GM18508 (cell line): ENCODE results near the gene CFAP73.
A peak's percentile ranks its signal among the peaks of the same experiment; 100 is the strongest.
"Not testable (repeated sequence)": the region's sequence is repeated elsewhere in the genome, so short reads cannot be mapped to it uniquely, and the experiment has no call there.

Source experiments
- ATAC-seq: cut with Tn5 transposase; IDR thresholded peaks from one replicate; pipeline ENCODE4 v1.9.1; 2021; ENCODE audit warnings: moderate number of reproducible peaks; ENCODE audit not compliant: insufficient read depth, unreplicated experiment

The CFAP73 gene

DNA sequence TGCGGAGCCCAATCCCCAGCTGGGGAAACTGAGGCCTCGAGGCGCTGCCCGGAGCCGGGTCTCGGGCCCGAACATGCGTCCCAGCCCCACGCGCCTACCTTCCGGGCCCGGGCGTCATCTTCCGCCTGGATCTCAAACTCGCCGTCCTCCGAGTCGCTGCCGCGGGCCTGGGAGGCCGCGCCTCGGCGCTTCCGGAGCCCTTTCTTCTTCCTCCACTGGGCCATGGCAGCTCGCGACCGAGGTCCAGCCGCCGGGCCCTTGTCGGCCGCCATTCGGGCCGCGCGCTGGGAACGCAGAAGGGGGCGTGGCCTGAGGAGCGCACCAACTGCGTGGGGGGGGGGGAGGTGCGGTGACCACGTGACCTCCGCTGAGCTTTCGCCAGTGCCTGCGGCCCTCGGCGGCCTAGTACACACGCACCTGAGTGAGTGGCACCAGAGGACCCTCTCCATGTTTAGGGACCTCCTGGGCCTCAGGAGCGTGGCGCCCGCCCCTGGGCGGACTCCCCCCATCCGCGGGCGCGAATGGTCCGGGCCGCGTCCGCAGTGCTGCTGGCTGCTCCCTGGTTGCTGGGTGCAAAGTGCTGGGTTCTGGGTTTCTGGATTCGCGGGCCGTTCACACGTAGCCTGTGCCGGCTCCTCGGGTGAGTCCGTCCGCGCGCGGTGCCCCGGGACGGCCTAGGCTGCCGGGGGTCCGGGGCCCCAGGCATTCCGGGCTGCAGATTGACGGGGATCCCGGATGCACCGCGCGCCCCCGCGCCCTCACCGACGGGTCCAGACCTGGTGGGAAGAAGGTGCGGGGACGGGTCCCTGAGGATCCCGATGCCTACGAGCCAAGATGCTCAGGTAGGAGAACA is 35.9 kb downstream of the CFAP73 start, which contains the start of the genes DDX54 and RITA1:
Gene DDX54 (minus strand): TSS at position 299 of the 853 bp plus-strand sequence. CDS start 27 bp downstream, at position 272.
Gene RITA1 (plus strand): TSS at position 542 of the 853 bp plus-strand sequence. CDS start 1,026 bp downstream, outside the sequence.
- peak; percentile 22 for ATAC-seq

DNA sequence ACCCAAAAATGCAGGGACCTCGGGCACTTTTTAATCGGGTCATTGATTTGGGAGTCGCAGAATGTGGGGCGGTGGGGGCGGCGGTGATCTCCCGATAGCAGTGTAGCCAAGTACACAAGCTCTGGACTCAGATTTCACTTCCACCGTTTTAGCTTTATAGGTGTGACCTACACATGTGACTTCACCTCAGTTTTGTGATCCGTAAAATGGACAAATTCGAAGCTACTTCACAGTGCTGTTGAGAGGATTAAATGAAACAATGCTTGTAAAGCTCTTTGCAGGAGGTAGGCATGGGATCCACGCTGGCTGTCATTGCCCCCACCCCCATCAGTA is 36.5 kb downstream of the CFAP73 start:
- ATAC-seq: no peak

DNA sequence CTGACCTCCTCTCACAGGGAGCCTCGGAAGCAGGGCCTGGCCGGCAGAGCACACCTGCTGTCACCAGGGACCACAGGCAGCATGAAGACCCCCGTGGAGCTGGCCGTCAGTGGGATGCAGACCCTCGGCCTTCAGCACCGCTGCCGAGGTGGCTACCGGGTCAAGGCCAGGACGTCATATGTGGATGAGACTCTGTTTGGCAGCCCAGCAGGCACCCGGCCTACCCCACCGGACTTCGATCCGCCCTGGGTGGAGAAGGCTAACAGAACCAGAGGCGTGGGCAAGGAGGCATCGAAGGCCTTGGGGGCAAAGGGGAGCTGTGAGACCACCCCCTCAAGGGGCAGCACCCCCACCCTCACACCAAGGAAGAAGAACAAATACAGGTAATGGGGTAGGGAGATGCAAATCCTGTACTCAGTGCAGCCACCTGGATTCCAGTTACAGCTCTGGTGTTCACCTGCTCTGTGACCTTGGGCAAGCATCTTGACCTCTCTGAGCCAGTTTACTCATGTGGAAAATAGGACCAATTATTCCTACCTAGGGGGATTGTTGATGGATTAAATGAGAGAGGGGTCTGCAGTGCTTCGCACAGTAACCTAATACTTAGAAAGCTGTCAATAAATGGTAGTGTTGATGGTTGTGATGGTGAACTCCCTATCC is 37.3 kb downstream of the CFAP73 start:
- ATAC-seq: no peak

DNA sequence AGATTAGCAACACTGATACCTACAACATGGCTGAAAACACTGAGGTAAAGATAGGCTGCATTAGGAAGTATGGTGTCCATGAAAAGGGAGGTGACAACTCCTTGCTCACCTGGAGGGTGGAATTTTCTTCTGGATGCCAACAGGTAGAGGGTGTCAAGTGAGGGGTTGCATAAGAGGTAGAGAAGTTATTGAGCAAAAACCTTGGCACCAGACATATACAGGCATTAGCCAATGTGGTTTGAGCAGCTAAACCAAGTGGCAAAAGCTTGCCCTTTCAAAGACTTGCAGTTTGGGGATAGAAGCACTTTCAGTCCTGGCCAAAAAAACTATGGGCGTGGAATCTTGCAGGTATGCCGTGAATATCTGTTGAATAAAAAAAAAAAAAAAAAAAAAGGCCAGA is 39.8 kb downstream of the CFAP73 start:
- no peak for ATAC-seq

DNA sequence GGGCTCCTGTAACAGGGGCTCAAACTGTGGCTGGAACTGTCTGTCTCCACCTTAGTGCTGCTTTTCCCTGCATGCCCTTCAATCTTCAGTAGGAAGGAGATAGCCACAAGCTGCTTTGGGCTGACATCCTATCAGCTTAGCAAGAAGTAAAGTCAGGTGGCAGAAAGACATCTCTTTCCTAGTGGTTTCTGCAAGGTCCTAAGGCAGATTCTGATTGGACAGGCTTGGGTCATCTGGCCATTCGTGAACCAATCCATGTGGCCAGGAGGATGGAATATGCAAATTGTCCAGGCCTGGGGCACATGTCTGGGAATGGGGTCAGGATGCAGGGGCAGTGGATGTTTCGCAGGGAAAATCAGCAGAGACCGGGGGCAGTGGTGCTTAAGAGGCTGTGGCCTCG is 41.2 kb downstream of the CFAP73 start:
- ATAC-seq: no peak

DNA sequence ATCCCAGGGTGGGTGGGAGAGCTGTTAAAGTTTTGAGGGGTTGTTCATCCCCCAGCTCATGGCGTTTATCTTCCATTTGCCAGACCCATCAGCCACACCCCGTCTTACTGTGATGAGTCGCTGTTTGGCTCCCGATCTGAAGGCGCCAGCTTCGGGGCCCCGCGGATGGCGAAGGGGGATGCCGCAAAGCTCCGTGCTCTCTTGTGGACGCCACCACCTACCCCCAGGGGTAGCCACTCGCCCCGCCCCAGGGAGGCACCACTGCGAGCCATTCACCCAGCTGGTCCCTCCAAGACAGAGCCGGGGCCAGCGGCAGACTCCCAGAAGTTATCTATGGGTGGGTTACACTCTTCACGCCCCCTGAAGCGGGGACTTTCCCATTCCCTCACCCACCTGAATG is 41.7 kb downstream of the CFAP73 start:
- no peak for ATAC-seq

DNA sequence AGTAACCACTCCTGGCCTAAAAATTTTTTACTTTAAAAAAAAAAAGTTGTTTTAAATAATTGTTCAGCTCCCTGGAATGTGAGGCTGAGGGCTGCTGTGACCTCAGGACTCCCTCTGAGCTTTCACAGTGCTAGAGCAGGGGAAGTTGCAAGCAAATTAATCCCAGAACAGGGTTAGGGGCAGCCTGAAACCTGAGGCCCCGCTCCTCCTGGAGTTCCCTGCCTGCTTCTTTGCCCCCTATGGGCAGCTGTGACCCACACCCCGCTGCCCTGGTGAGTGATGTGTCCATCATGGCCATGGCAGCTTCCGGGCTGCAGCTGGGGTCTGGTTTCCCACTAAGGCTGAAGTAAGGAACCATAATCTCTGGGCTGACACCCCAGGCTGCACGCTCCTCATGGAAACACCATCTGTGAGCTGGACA is 45.5 kb downstream of the CFAP73 start:
- no peak for ATAC-seq

DNA sequence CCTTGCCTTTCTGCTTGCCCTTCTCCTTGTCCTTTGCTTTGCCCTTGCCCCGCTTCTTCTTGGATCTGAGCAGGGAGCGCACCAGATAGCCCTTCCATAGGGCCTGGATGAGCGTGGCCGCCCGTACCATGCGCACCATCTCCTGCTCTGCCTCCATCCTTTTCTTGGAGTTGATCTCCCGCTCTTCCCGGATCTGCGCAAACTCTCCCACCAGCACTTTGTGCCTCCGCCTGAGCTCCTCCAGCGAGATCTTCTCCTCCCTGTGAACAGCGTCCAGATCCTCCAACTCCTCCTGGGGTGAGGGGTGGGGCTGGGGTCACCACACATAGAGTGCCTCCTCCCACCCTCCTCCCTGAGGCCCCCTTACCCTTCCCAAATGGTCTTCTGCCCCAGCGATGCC is 46.1 kb downstream of the CFAP73 start:
- no peak for ATAC-seq

DNA sequence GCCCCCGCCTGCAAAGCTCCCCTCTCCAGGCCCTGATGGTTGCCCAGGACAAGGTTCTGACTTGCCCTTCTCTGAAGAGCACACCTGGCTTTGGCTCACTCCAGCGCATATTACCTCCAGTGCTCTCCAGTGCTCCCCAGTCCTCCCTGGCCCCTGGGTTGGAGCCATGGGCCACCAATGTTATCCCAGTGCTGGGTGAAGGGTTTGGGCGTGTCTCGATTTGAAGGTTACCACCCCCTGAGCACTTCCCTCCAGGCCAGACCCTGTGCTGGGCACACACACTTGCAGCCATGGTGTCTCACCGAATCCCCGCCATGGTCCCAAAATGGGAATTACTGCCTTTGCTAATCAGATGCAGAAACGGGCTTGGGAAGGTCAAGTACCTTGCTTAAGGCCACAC is 47.1 kb downstream of the CFAP73 start:
- ATAC-seq: no peak

DNA sequence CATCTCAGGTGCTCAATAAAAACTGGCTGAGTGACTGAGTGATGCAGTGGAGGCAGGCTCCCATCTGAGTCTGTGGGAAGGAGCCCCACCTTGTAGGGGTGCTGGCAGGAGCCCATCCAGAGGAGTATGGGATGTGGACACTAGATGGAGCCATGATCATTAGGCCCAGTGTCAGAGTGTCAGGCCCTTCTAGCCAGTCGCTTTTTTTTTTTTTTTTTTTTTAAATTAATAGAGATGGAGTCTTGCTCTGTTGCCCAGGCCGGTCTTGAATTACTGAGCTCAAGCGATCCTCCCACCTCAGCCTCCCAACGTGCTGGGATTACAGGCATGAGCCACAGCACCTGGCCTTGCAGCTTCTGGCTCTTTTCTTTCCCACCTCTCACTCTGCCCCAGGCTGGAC is 47.5 kb downstream of the CFAP73 start:
- ATAC-seq: no peak

DNA sequence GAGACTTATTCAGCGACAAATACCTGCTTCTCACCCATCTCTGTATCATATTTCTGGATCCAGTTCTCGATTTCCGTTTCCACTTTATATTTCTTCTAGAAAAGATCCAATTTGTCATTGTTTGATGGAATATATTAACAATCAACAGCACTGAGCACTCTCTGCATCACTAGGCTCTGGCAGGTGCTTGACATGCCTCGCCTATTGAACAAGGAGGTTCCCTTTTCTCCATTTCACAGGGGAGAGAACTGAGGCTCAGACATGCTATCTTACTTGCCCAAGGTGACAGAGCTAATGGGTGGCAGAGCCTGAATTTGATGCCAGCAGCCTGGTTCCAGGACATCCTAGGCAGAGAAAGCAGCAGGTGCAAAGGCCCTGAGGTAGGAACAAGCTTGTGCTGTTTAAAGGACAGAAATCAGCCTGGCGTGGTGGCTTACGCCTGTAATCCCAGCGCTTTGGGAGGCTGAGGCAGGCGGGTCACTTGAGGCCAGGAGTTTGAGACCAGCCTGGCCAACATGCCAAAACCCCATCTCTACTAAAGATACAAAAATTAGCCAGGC is 48.1 kb downstream of the CFAP73 start:
- no peak for ATAC-seq

DNA sequence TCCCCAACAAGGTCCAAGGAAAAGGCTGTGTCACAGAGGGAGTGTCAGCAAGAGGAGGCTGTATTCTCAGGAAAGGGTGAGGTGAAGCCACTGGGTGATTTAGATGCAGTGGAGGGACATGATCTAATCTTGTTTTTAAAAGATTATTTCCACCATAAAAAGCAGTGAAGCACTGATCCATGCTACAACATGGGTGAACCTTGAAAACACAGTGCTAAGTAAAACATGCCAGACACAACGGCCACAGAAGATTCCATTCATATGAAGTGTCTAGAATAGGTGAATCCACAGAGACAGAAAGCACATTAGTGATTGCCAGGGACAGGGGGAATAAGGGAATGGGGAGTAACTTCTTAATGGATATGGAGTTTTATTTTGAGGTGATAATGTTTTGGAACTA is 48.8 kb downstream of the CFAP73 start:
- ATAC-seq: no peak

DNA sequence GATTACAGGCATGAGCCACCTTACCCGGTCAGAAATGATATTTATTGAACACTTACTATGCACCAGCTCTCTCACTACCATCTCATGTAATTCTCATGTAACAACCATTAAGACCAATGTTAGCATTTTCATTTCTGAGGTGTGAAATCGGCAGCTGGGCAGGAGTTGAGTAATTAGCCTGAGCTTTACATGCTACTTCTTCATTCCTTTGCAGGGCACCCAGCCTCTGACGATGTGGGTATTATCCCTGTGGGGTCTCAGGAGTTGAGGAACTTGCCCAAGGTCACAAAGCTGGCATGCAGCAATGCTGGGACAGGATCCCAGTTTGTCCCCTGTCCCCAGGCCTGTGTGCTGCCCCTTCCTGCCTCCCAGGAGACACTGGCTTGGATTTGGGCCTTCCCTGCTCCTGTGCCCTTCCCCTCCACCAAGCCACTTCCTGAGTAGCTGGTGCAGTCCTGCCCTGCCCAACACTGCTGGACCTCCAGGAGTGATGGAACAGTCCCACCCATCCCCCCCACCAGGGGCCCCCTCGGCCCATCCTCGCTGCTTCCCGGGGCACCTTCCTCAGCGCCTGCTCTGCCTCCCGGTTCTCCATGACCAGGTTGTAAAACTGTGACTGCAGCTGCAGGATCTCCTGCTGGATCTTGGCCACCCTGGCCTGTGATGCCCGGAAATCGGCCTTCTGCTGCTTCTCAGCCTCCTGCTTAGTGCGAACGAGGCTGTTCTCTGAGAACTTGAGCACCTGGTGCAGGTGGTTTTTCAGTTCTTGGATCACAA is 50.7 kb downstream of the CFAP73 start:
- no peak for ATAC-seq

DNA sequence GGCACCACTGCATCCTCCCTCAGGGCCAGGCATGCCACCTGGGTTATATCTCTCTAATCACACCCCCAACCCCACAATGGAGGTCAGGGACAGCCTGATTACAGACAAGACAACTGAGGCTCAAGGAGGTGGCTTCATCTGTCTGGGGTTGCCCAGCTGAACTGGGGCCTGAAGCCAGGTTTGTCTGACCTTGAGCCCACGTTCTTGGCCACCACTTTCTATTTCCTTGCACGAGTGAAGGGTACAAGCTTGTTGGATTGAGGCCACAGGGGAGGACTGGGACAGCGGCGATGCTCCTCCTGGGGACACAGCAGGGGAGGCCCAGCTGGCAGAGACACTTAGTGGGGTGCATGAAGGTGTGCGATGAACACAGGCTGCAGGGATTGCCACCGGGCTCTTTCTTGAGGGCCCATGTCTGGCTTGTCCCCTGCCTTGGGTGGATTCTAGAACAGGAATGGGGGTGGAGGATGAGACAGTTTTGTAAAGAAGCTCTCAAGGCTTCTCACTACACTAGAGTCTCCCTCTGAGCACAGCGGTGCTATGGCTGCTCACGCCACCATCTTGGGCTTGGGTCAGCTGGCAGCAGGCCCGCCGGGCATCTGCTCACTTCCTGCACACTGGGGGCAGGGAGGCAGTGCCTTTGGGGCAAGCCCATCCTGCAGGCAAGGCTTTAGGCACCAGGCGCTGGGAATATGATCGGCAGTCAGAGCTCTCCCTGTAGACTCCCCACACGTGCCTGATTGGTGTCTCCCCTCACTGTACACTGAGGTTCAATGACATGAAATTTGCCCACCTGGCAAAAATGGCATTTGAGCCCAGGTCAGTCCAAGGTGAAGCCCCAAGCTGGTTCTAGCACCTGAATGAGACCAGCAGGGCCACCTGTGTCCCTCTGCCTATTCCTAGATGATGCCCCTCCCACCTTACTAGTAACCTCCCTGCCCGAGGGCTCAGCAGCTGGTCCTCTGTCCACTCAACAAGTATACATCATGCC is 52.0 kb downstream of the CFAP73 start:
- ATAC-seq: no peak

DNA sequence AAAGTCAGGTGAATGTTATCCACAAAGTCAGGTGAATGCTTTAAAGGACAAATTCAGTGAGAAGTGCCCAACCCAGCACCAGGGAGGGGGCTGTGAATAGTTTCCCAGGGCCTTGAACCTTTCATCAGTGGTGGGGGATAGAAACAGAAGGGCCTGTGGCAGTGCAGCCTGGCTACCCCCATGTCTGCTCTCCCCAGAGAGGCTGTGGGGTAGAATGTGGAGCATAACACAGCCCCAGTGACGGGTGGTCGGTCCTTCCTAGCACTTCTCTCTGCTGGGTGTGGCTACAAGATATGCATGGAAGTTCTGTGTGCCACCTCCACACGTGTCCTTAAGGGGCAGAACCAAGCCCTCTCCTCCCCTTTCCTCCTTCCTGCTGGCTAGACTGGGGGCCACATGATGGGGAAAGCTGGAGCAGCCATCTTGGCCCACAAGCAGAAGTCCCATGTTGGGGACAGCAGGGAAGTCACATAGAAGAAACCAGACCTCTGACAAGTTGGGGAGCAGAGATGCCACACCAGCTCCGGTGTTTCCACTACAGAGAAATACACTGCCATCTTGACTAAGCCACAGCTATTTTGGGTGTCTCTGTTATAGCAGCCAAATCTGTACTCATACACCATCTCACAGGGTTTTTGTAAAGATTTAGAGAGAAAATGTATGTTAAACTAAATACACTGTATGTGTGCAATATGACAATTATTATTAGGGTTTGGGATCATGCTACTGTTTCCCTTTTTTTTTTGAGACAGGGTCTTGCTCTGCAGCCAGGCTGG is 53.0 kb downstream of the CFAP73 start:
- ATAC-seq: no peak

DNA sequence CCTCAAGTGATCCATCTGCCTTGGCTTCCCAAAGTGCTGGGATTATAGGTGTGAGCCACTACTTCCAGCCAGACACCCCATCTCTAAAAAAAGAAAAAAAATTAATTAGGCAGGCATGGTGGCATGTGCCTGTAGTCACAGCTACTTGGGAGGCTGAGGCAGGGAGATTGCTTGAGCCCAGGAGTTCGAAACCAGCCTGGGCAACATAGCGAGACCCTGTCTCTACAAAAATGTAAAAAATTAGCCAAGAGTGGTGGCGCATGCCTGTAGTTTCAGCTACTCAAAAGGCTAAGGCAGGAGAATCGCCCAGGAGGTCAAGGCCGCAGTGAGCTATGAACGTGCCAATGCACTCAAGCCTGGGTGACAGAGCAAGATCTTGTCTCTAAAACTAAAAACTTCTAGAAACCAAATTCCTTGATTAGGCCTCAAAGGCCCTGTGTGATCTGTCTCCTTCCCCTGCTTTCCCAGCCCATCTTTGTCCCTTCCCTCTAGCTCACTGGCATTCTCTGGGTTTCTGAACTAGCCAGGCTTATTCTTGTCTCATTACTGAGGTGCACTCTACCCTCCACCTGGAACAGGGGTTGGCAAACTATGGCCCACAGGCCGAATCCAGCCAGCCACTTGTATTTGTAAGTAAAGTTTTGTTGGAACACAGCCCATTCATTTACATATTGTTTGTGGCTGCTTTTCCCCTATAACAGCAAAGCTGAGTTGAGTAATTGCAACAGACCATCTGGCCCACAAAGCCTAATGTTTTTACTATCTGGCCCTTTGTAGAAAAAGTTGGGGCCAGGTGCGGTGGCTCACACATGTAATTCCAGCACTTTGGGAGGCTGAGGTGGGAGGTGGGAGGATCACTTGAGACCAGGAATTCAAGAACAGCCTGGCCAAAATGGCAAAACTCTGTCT is 54.6 kb downstream of the CFAP73 start:
- no peak for ATAC-seq

DNA sequence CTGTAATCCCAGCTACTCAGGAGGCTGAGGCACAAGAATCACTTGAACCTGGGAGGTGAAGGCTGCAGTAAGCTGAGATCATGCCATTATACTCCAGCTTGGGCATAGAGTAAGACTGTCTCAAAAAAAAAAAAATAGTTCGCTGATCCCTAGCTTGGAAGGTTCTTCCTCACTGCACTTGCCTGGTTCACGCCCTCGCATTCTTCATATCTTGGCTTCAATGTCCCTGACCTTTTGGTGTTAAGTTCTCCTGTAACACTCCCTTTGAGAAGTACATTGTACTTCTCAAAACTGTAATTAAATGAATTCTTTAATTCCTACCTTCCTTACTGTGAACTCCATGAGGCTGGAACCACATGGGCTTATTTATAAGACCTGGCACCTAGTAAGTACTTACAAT is 55.3 kb downstream of the CFAP73 start:
- ATAC-seq: no peak

DNA sequence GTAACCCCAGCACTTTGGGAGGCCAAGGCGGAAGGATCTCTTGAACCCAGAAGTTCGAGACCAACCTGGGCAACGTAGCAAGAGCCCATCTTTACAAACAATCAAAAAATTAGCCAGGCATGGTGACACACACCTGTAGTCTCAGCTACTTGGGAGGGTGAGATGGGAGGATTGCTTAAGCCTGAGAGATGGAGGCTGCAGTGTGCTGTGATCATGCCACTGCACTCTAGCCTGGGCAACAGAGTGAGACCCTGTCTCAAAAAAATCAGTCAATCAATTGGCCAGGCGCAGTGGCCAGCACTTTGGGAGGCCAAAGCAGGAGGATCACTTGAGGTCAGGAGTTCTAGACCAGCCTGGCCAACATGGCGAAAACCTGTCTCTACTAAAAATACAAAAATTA is 57.3 kb downstream of the CFAP73 start:
- not testable (repeated sequence) for ATAC-seq
